ENCODE measurements around the gene GLCCI1.

- TF ChIP-seq TEF (CRISPR knock-in tag; IDR thresholded peaks at IDR 0.05) (no peak), ZNF207 (IDR thresholded peaks at IDR 0.05; ENCODE audit: borderline replicate concordance) (no peak), SMC3 (IDR thresholded peaks at IDR 0.05; ENCODE audit: low read length) (no peak), ZBTB38 (CRISPR knock-in tag; IDR thresholded peaks at IDR 0.05) (no peak), ZNF782 (CRISPR knock-in tag; IDR thresholded peaks at IDR 0.05; ENCODE audit: borderline replicate concordance) (no peak), CEBPB (IDR thresholded peaks at IDR 0.05; ENCODE audit: borderline replicate concordance, low read depth, low read length) (no peak), PAF1 (CRISPR knock-in tag; IDR thresholded peaks at IDR 0.05) (no peak), NFIC (IDR thresholded peaks at IDR 0.05; ENCODE audit: low read length) (no peak)
Measured at GRCh38 chr7:7946486-7946885, 22.1 kb upstream of the GLCCI1 start.
